Measurements from ENCODE around the gene SESTD1. TPM values are rescaled to one million over a fixed set of nuclear protein-coding genes. Genes with fewer than 3 reads are reported as not detected.

Gene SESTD1
- polyA plus RNA-seq, 1 donor from 2014 or later: 39.5 TPM

- H3K9ac ChIP-seq (ENCODE audit: low read length): no peak overlapping the region
- H3K27me3 ChIP-seq (ENCODE audit: insufficient read depth, low read depth, low read length): no peaks in the 10 kb centered on the region
- H3K9me3 ChIP-seq (ENCODE audit: low read length): no peaks in the 10 kb centered on the region
- H3K4me2 ChIP-seq (ENCODE audit: low read length): no peak overlapping the region
- no peaks in the 10 kb centered on the region for H3K9me2 ChIP-seq (ENCODE audit: insufficient read depth, low read length)
- H3F3A ChIP-seq (ENCODE audit: insufficient read depth, low read length, poor library complexity, severe bottlenecking): no peaks in the 10 kb centered on the region
- no peak overlapping the region for H3K4me3 ChIP-seq (ENCODE audit: low read length)
- no peaks in the 10 kb centered on the region for H3K79me2 ChIP-seq (replicated peaks; ENCODE audit: insufficient read depth, low read length)
- no peak overlapping the region for H2AFZ ChIP-seq (ENCODE audit: low read depth, low read length)
- TF ChIP-seq CTCF (IDR thresholded peaks at IDR 0.05; ENCODE audit: poor library complexity, severe bottlenecking) (no peak), REST (IDR thresholded peaks at IDR 0.05; ENCODE audit: borderline replicate concordance) (no peak), TAF1 (IDR thresholded peaks at IDR 0.05; ENCODE audit: low read depth) (no peak), RAD21 (conservative IDR thresholded peaks at IDR 0.05) (no peak), MXI1 (conservative IDR thresholded peaks at IDR 0.05; ENCODE audit: poor library complexity, severe bottlenecking) (no peak), EZH2 (IDR thresholded peaks at IDR 0.05; ENCODE audit: borderline replicate concordance, insufficient read depth, low read length, poor library complexity, severe bottlenecking) (no peak), EP300 (conservative IDR thresholded peaks at IDR 0.05; ENCODE audit: poor library complexity, severe bottlenecking) (no peak), SMC3 (conservative IDR thresholded peaks at IDR 0.05; ENCODE audit: poor library complexity) (no peak), POLR2AphosphoS5 (IDR thresholded peaks at IDR 0.05) (no peak)
- no peaks in the 10 kb centered on the region for H4K20me1 ChIP-seq (ENCODE audit: insufficient read depth)
- H3K36me3 ChIP-seq (ENCODE audit: insufficient read depth, low read length): no peaks in the 10 kb centered on the region
- H3K27ac ChIP-seq (ENCODE audit: low read length): no peak overlapping the region
These were observed 34.0 kb upstream of the SESTD1 start for GRCh38 chr2:179298666-179299065.

- Histone ChIP-seq H3K9ac (ENCODE audit: low read length) (no peak overlapping the region), H3K79me2 (replicated peaks; ENCODE audit: insufficient read depth, low read length) (no peaks in the 10 kb centered on the region), H3K27me3 (ENCODE audit: insufficient read depth, low read depth, low read length) (no peaks in the 10 kb centered on the region), H3K4me2 (ENCODE audit: low read length) (no peak overlapping the region), H3K9me3 (ENCODE audit: low read length) (no peaks in the 10 kb centered on the region), H3K27ac (ENCODE audit: low read length) (no peak overlapping the region), H3F3A (ENCODE audit: insufficient read depth, low read length, poor library complexity, severe bottlenecking) (no peaks in the 10 kb centered on the region), H3K36me3 (ENCODE audit: insufficient read depth, low read length) (no peaks in the 10 kb centered on the region), H3K4me3 (ENCODE audit: low read length) (no peak overlapping the region), H2AFZ (ENCODE audit: low read depth, low read length) (no peak overlapping the region), H3K9me2 (ENCODE audit: insufficient read depth, low read length) (no peaks in the 10 kb centered on the region), H4K20me1 (ENCODE audit: insufficient read depth) (no peaks in the 10 kb centered on the region)
- TF ChIP-seq REST (IDR thresholded peaks at IDR 0.05; ENCODE audit: borderline replicate concordance) (no peak), RAD21 (conservative IDR thresholded peaks at IDR 0.05) (no peak), POLR2AphosphoS5 (IDR thresholded peaks at IDR 0.05) (no peak), MXI1 (conservative IDR thresholded peaks at IDR 0.05; ENCODE audit: poor library complexity, severe bottlenecking) (no peak), EZH2 (IDR thresholded peaks at IDR 0.05; ENCODE audit: borderline replicate concordance, insufficient read depth, low read length, poor library complexity, severe bottlenecking) (no peak), CTCF (IDR thresholded peaks at IDR 0.05; ENCODE audit: poor library complexity, severe bottlenecking) (no peak), EP300 (conservative IDR thresholded peaks at IDR 0.05; ENCODE audit: poor library complexity, severe bottlenecking) (no peak), SMC3 (conservative IDR thresholded peaks at IDR 0.05; ENCODE audit: poor library complexity) (no peak), TAF1 (IDR thresholded peaks at IDR 0.05; ENCODE audit: low read depth) (no peak)
These were observed 33.3 kb upstream of the SESTD1 start for GRCh38 chr2:179297927-179298326.

All from neural cell (in vitro differentiated cells).